Liver (tissue), 9 donors: Measurements from ENCODE around the gene GALR2. TPM values are rescaled to one million over a fixed set of nuclear protein-coding genes. Genes with fewer than 3 reads are reported as not detected.

Experiments
- DNase-seq: peaks from one replicate; pipeline ENCODE4 v3.0.0-alpha.2; 2017; ENCODE audit warnings: low spot score
- H3K27ac ChIP-seq, 2 donors: one replicate each; pipeline ENCODE4 v1.7.0; 2013; ENCODE audit warnings: inconsistent platforms in 2 of 2, low read length in 2 of 2, control low read depth in 1 of 2, low read depth in 1 of 2, mild to moderate bottlenecking in 1 of 2
- H3K27me3 ChIP-seq, 4 donors: one replicate each; pipeline versions ENCODE4 v1.6.1 to v1.7.0; 2013; ENCODE audit warnings: low read length in 3 of 4, inconsistent platforms in 1 of 4, mild to moderate bottlenecking in 1 of 4, moderate library complexity in 1 of 4; ENCODE audit not compliant: control insufficient read depth in 4 of 4, insufficient read depth in 4 of 4
- H3K36me3 ChIP-seq, 4 donors: one replicate each; pipeline versions ENCODE4 v1.6.1 to v1.7.0; 2013; ENCODE audit warnings: low read length in 3 of 4, mild to moderate bottlenecking in 3 of 4, low read depth in 1 of 4, moderate library complexity in 1 of 4; ENCODE audit not compliant: control insufficient read depth in 4 of 4, insufficient read depth in 3 of 4
- H3K4me1 ChIP-seq, 4 donors: one replicate each; pipeline versions ENCODE4 v1.6.1 to v1.7.0; 2013; ENCODE audit warnings: low read length in 3 of 4, mild to moderate bottlenecking in 3 of 4, moderate library complexity in 1 of 4; ENCODE audit not compliant: control insufficient read depth in 4 of 4, insufficient read depth in 4 of 4
- H3K4me3 ChIP-seq, 3 donors: one replicate each; pipeline versions ENCODE4 v1.6.1 to v1.7.0; 2013; ENCODE audit warnings: low read length in 3 of 3, control low read depth in 1 of 3, low read depth in 1 of 3, mild to moderate bottlenecking in 1 of 3
- H3K9ac ChIP-seq, 2 donors: one replicate each; pipeline ENCODE4 v1.7.0; 2013; ENCODE audit warnings: low read length in 2 of 2, mild to moderate bottlenecking in 2 of 2, moderate library complexity in 2 of 2, control low read depth in 1 of 2, low read depth in 1 of 2
- H3K9me3 ChIP-seq, 4 donors: one replicate each; pipeline versions ENCODE4 v1.6.1 to v1.7.0; 2013; ENCODE audit warnings: low read length in 3 of 4; ENCODE audit not compliant: control insufficient read depth in 4 of 4
- ATF3 ChIP-seq: IDR thresholded peaks from 2 replicates; pipeline ENCODE4 v1.6.1; 2016; ENCODE audit warnings: antibody characterized with exemption
- CTCF ChIP-seq: fragments of 150-350 bp; IDR thresholded peaks from 2 replicates; pipeline ENCODE4 v1.5.1; 2017; ENCODE audit warnings: improper control_type of control experiment, low read depth, low read length; ENCODE audit not compliant: missing input control
- GABPA ChIP-seq, 2 donors: IDR thresholded peaks in 1 of 2; conservative IDR thresholded peaks in 1 of 2; 2 replicates each; pipeline ENCODE4 v1.6.1; 2016; ENCODE audit warnings: antibody characterized with exemption in 2 of 2, mild to moderate bottlenecking in 1 of 2, moderate library complexity in 1 of 2
- HNF4A ChIP-seq, 2 donors: conservative IDR thresholded peaks; 2 replicates each; pipeline ENCODE4 v1.6.1; 2016; ENCODE audit warnings: antibody characterized with exemption in 2 of 2, mild to moderate bottlenecking in 2 of 2
- HNF4G ChIP-seq: IDR thresholded peaks from 2 replicates; pipeline ENCODE4 v1.6.1; 2016; ENCODE audit warnings: antibody characterized with exemption
- MAX ChIP-seq: IDR thresholded peaks from 2 replicates; pipeline ENCODE4 v1.6.1; 2016; ENCODE audit warnings: antibody characterized with exemption
- NR2F2 ChIP-seq: IDR thresholded peaks from 2 replicates; pipeline ENCODE4 v1.6.1; 2016; ENCODE audit warnings: antibody characterized with exemption
- REST ChIP-seq: IDR thresholded peaks from 2 replicates; pipeline ENCODE4 v1.6.1; 2016; ENCODE audit warnings: antibody characterized with exemption, mild to moderate bottlenecking
- RXRA ChIP-seq, 2 donors: IDR thresholded peaks; 2 replicates each; pipeline ENCODE4 v1.6.1; 2017 to 2018; ENCODE audit warnings: antibody characterized with exemption in 2 of 2, mild to moderate bottlenecking in 1 of 2
- SP1 ChIP-seq: IDR thresholded peaks from 2 replicates; pipeline ENCODE4 v1.6.1; 2018; ENCODE audit warnings: antibody characterized with exemption, mild to moderate bottlenecking
- TAF1 ChIP-seq: conservative IDR thresholded peaks from 2 replicates; pipeline ENCODE4 v1.6.1; 2016; ENCODE audit warnings: antibody characterized with exemption, mild to moderate bottlenecking
- YY1 ChIP-seq: IDR thresholded peaks from 2 replicates; pipeline ENCODE4 v1.6.1; 2016; ENCODE audit warnings: antibody characterized with exemption, mild to moderate bottlenecking
- WGBS: extraction: QIAGEN DNeasy Blood & Tissue Kit; methylation state at CpG from one replicate; pipeline ENCODE4 v1.1.7; 2013; 5-methylcytosine and 5-hydroxymethylcytosine counted together
- polyA plus RNA-seq, 2 donors: library from polyadenylated mRNA; stranded (reverse) in 1 of 2; unstranded in 1 of 2; fragments of 200-250 nt in 1 of 2; fragments of >200 nt in 1 of 2; fragmentation: Nextera tagmentation in 1 of 2; extraction: Ambion mirVana in 1 of 2; gene quantifications; one replicate each; pipeline versions ENCODE4 v1.2.1 to v1.2.3, GENCODE V29; 2013 to 2015
- total RNA-seq, 2 donors: library from RNA; depleted of rRNA; stranded (reverse); fragments of >200 nt; gene quantifications; one replicate each; pipeline ENCODE4 v1.2.3, GENCODE V29; 2014
- donor health status: healthy.
- donor health status: healthy.
- donor health status: healthy.
- donor health status: healthy.
- donor health status: healthy.

GALR2 gene
- total and polyA plus RNA-seq, 4 donors, result 0.08 to 0.22 (median 0.14) TPM; not detected in 1

- 85% methylated on average over 17 of the region's 17 CpGs for WGBS
- Histone ChIP-seq H3K4me3 (no peak overlapping the region), H3K9me3 (no peaks in the 10 kb centered on the region), H3K4me1 (no peaks in the 10 kb centered on the region), H3K36me3 (peaks cover 16 to 66% (median 42%) of the 10 kb centered on the region in 4 donors), H3K27ac (no peak overlapping the region), H3K27me3 (no peaks in the 10 kb centered on the region), H3K9ac (no peak overlapping the region)
- TF ChIP-seq ATF3, result no peak
- TF ChIP-seq REST, result no peak
- no peak for TF ChIP-seq HNF4A (conservative IDR thresholded peaks at IDR 0.05)
- no peak for TF ChIP-seq SP1
- TF ChIP-seq NR2F2, result no peak
- no peak for TF ChIP-seq HNF4G
- no peak for TF ChIP-seq CTCF
- TF ChIP-seq MAX, result no peak
- TF ChIP-seq GABPA (IDR thresholded peaks at IDR 0.05 in 1 of 2, conservative IDR thresholded peaks at IDR 0.05 in 1 of 2), result no peak
- no peak for TF ChIP-seq YY1
- no peak for TF ChIP-seq TAF1
- DNase-seq, result no peak
These were observed 10.6 kb downstream of the GALR2 start for GRCh38 chr17:76085066-76085730.

GRCh38 chr17:76085731-76086366, 11.3 kb downstream of the GALR2 start:
- WGBS, result 93% methylated on average over 13 of the region's 13 CpGs
- Histone ChIP-seq H3K9ac (no peak overlapping the region), H3K4me1 (no peaks in the 10 kb centered on the region), H3K36me3 (peaks cover 17 to 68% (median 42%) of the 10 kb centered on the region in 4 donors), H3K27me3 (no peaks in the 10 kb centered on the region), H3K9me3 (no peaks in the 10 kb centered on the region), H3K4me3 (no peak overlapping the region), H3K27ac (no peak overlapping the region)
- no peak for DNase-seq
- TF ChIP-seq HNF4A (conservative IDR thresholded peaks at IDR 0.05) (no peak), TAF1 (no peak), GABPA (IDR thresholded peaks at IDR 0.05 in 1 of 2, conservative IDR thresholded peaks at IDR 0.05 in 1 of 2) (no peak), NR2F2 (no peak), YY1 (no peak), RXRA (IDR thresholded peaks at IDR 0.05) (no peak), REST (no peak)
